ENCODE results near the gene BRSK2.

BRSK2 gene

GRCh38 chr11:1484061-1484671 is 94.4 kb downstream of the BRSK2 start:
- no peak for DNase-seq

DNA sequence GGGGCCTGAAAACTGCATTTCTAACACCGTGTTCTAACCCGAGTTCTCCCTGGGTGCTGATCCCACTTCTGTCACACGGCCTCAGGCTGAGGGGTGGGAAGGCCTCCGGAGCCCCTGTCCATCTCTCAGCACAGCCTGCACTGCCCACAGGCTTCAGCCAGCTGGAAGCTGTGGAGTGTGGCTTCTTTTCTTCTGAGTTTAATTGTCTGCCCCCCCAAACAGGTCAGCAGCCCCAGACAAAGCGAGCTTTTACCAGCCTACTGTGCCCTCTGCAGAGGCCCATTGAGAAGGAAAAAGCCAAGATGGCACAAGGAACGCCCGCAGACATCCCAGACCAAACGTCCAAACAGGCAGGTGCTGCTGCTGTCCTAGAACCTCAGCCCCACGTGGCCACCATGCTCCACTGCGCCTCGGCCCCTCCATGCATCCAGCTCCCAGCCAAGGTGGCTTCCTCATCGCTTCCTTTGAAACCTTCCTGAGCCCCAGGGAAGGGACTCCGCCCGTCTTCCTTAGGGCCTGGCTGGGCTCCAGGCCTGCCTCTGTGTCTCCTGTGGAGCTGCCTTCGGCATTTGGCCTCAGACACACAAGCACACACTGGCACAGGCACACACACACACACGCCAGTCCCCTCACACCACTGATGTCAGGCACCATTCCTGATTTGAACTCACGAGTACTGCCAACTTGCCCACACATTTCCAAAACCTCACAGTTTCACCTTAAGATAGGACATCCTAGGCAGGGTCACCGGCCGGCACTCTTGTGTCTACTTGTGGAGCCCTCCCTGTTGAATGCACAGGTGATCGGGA is 95.2 kb downstream of the BRSK2 start:
- DNase-seq = no peak

DNA sequence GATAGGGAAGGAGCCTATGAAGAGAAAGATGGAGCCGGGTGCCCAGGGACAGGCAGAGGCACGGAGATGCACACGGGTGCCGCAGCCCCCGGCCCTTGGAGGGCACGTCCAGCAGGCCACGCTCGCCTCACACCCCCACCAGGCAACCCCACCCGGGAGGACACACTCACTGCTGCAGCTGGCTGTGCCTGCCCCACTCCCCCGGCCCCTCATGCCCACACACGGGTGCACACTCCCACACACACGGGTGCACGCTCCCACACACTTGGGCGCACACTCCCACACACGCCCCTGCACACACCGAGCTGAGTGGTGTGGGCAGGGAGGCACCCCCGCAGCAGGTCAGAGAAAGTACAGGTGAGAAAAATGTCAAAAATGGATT is 95.8 kb downstream of the BRSK2 start:
- DNase-seq = no peak

DNA sequence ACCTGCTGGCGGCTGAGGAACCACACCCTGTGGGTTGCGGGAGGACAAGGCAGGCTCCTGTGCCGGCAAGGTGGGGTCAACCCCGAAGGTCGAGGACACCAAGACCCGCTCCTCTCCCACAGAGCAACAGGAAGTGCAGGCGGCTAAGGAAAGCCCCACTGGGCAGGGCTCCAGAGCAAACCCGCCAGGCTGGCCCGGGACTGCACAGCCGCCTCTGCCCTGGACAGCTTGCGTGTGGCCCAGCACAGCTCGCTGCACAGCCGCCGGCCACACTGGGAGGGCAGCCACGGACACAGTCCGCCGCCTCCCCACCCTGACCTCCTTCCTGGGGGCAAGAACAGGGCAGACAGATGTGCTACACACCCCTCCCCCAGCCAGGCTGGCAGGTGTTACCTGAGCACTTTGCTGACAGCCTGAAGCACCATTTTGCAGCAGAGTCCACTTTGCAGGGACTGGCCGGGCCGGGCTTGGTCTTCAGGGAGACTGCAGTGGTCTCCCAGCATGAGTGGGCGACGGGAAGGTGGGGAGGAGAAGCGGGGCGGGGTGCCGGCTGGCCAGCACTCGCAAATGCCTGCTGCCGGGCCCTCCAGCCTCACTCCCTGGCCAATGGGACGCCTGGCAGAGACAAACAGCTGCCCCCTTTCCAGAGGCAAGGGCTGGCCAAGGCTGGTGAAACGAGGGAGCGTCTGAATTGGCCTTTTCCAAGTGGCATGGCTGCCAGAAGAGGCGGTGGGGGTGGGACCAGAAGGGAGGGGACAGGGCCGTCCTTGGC is 96.5 kb downstream of the BRSK2 start, which contains the start of gene MOB2:
MOB2 (minus strand) TSS at position 726 of the 772 bp plus-strand sequence; CDS start at position 503, 223 bp downstream.
- DNase-seq = no peak

- no peak for DNase-seq
Measured at GRCh38 chr11:1487091-1487850, 97.5 kb downstream of the BRSK2 start.

- no peak for DNase-seq
Measured at GRCh38 chr11:1487851-1488574, 98.3 kb downstream of the BRSK2 start.

DNA sequence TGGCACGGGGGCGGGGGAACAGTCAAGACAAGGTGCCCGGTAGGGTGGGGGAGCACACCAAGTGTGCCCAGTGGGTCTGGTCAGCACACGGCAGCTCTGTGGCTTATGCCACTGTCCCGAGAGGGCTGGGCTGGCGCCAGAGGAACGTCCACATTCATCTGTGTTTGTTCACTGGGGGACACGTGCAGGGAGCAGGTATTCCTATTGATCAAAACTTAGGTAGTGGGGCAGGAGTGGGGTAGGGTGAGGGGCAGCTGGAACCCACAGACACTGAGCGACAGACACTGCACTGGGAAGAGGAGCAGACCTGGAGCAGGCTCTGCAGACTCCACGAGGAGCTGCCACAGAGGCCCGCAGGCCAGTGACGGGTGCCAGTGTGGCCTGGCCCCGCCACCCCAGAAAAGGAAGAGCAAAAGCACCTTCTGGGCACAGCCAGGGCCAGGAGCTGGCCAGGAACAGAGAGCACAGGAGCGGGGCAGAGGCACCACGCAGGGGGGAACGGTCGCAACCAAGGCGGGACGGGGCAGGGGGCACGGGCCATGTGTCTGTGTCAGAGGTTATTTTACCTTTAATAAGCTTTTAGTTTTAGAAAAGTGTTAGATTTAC is 98.9 kb downstream of the BRSK2 start:
- DNase-seq = no peak

GRCh38 chr11:1490651-1491050 is 100.9 kb downstream of the BRSK2 start:
- no peak for DNase-seq

DNA sequence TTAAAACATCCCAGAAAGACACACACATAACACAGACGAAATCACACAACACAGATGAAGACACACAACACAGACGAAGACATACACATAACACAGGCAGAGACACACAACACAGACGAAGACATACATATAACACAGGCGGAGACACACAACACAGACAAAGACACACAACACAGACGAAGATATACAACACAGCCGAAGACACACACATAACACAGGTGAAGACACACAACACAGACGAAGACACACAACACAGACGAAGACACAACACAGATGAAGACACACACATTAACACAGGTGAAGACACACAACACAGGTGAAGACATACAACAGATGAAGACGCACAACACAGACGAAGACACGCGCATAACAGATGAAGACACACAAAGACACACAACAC is 101.6 kb downstream of the BRSK2 start:
- no peak for DNase-seq

- no peak for DNase-seq
Measured at GRCh38 chr11:1493650-1494244, 104.0 kb downstream of the BRSK2 start.

- DNase-seq = no peak
Measured at GRCh38 chr11:1494650-1495049, 104.9 kb downstream of the BRSK2 start.

- no peak for DNase-seq
Measured at GRCh38 chr11:1496091-1496760, 106.5 kb downstream of the BRSK2 start.

- DNase-seq = no peak
Measured at GRCh38 chr11:1496761-1497095, 107.0 kb downstream of the BRSK2 start.

- DNase-seq = no peak
Measured at GRCh38 chr11:1497600-1497999, 107.9 kb downstream of the BRSK2 start.

- no peak for DNase-seq
Measured at GRCh38 chr11:1498262-1498661, 108.5 kb downstream of the BRSK2 start.

DNA sequence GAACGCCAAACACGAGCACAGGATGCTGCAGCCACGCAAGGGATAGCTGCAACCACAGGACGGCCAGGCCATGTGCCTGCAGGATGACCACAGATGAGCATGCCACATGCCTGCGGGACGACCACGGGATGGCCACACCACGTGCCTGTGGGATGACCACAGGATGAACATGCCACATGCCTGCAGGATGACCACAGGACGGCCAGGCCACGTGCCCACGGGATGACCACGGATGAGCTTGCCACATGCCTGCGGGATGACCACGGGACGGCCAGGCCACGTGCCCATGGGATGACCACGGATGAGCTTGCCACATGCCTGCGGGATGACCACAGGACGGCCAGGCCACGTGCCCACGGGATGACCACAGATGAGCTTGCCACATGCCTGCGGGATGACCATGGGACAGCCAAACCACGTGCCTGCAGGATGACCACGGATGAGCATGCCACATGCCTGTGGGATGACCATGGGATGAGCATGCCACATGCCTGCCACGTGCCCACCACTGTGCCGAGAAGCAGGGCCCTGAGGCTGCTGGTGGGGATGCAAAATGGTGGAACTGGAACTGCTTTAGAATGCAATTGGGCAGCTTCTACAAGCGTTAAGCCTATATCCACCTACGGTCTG is 109.6 kb downstream of the BRSK2 start:
- no peak for DNase-seq

- DNase-seq = no peak
Measured at GRCh38 chr11:1499899-1500298, 110.2 kb downstream of the BRSK2 start.

- no peak for DNase-seq
Measured at GRCh38 chr11:1500466-1501420, 111.0 kb downstream of the BRSK2 start.
